K562 (cell line): ENCODE results near the gene JAKMIP1.

Experiments used
- BRF2 ChIP-seq: IDR thresholded peaks from 3 replicates; pipeline ENCODE4 v1.6.1; 2011; ENCODE audit warnings: borderline replicate concordance, mild to moderate bottlenecking; ENCODE audit not compliant: insufficient read length, insufficient read depth
- CTCF ChIP-seq, 3 experiments: IDR thresholded peaks in 2 of 3; conservative IDR thresholded peaks in 1 of 3; 2 replicates each; pipeline ENCODE4 v1.5.1; 2011 to 2012; ENCODE audit warnings: low read length in 3 of 3, mild to moderate bottlenecking in 3 of 3, control low read depth in 2 of 3, improper control_type of control experiment in 1 of 3, inconsistent platforms in 1 of 3, low read depth in 1 of 3, mixed read lengths in 1 of 3, moderate library complexity in 1 of 3; ENCODE audit not compliant: insufficient read depth in 2 of 3
- EP300 ChIP-seq: IDR thresholded peaks from 2 replicates; pipeline ENCODE4 v1.6.1; 2012; ENCODE audit warnings: low read length, improper control_type of control experiment
- NFE2L1 ChIP-seq: fragments of 450-650 bp; IDR thresholded peaks from 2 replicates; pipeline ENCODE4 v1.6.1; 2016; ENCODE audit warnings: missing genetic modification characterization, low read depth, mild to moderate bottlenecking, missing compliant biosample characterization, moderate library complexity, borderline replicate concordance
- SAP30 ChIP-seq: fragments of 200-600 bp; sonication (generic); IDR thresholded peaks from 2 replicates; pipeline ENCODE4 v1.6.1; 2012; ENCODE audit warnings: borderline replicate concordance, low read depth, mild to moderate bottlenecking, moderate library complexity, low read length, control low read depth, inconsistent platforms; ENCODE audit not compliant: insufficient read depth, poor library complexity, severe bottlenecking
- SETDB1 ChIP-seq: IDR thresholded peaks from one replicate; pipeline ENCODE4 v1.6.1; 2012; ENCODE audit warnings: low read length, control low read depth, inconsistent platforms
- SNAPC5 ChIP-seq: fragments of 250-450 bp; sonication (Bioruptor Pico); IDR thresholded peaks from 2 replicates; pipeline ENCODE4 v1.8.0; 2021; ENCODE audit warnings: moderate library complexity, mild to moderate bottlenecking, inconsistent platforms
- SNIP1 ChIP-seq: fragments of 450-650 bp; IDR thresholded peaks from 2 replicates; pipeline ENCODE4 v1.7.1; 2017; ENCODE audit warnings: low read depth, mild to moderate bottlenecking
- TAF1 ChIP-seq: IDR thresholded peaks from 2 replicates; pipeline ENCODE4 v1.6.1; 2011; ENCODE audit warnings: mild to moderate bottlenecking, low read length, moderate library complexity; ENCODE audit not compliant: insufficient read depth, control insufficient read depth, severe bottlenecking; ENCODE audit errors: extremely low read depth
- ZNF274 ChIP-seq: IDR thresholded peaks from 2 replicates; pipeline ENCODE4 v1.6.1; 2011; ENCODE audit warnings: low read depth, mild to moderate bottlenecking, low read length, moderate library complexity, borderline replicate concordance
- TF ChIP-seq, protein P1 (sequence below), 2 experiments: fragments of 450-650 bp; formaldehyde crosslinking in 1 of 2; IDR thresholded peaks; 2 replicates each; pipeline versions ENCODE4 v1.4.0 to v1.6.1; 2014 to 2020; ENCODE audit warnings: mild to moderate bottlenecking in 2 of 2, borderline replicate concordance in 1 of 2, low read depth in 1 of 2

DNA sequence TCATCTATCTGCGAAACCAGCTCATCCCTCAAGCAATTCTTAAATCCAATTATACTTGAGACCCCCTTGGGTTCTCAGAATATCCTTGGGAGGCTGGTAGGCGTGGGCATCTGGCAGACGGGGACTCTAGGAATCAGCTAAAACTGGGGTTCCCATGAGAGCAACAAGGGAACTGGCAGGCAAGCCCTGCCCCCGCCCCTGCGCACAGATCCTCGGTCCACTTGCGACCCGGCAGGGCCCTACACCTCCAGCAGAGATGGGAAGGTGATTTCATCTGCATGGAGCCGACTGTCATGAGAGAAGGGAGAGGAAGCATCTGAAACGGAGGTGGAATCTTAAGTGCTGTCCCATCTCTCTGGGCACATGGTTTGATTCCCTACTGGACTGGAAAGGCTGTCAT lies 172.2 kb downstream of the JAKMIP1 start:
- no peak for TF ChIP-seq TAF1
- no peak for TF ChIP-seq SNIP1
- TF ChIP-seq CTCF (IDR thresholded peaks at IDR 0.05 in 2 of 3, conservative IDR thresholded peaks at IDR 0.05 in 1 of 3; ENCODE audit: insufficient read depth in 2 of 3, low read depth in 1 of 3, low read length in 3 of 3): no peak
- no peak for TF ChIP-seq SETDB1
- TF ChIP-seq BRF2: no peak
- TF ChIP-seq, protein P1, sequence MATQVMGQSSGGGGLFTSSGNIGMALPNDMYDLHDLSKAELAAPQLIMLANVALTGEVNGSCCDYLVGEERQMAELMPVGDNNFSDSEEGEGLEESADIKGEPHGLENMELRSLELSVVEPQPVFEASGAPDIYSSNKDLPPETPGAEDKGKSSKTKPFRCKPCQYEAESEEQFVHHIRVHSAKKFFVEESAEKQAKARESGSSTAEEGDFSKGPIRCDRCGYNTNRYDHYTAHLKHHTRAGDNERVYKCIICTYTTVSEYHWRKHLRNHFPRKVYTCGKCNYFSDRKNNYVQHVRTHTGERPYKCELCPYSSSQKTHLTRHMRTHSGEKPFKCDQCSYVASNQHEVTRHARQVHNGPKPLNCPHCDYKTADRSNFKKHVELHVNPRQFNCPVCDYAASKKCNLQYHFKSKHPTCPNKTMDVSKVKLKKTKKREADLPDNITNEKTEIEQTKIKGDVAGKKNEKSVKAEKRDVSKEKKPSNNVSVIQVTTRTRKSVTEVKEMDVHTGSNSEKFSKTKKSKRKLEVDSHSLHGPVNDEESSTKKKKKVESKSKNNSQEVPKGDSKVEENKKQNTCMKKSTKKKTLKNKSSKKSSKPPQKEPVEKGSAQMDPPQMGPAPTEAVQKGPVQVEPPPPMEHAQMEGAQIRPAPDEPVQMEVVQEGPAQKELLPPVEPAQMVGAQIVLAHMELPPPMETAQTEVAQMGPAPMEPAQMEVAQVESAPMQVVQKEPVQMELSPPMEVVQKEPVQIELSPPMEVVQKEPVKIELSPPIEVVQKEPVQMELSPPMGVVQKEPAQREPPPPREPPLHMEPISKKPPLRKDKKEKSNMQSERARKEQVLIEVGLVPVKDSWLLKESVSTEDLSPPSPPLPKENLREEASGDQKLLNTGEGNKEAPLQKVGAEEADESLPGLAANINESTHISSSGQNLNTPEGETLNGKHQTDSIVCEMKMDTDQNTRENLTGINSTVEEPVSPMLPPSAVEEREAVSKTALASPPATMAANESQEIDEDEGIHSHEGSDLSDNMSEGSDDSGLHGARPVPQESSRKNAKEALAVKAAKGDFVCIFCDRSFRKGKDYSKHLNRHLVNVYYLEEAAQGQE (IDR thresholded peaks at IDR 0.05; ENCODE audit: borderline replicate concordance): no peak
- TF ChIP-seq, protein P1 (CRISPR knock-in tag; IDR thresholded peaks at IDR 0.05; ENCODE audit: low read depth): no peak
- TF ChIP-seq SAP30: no peak
- no peak for TF ChIP-seq ZNF274
- no peak for TF ChIP-seq EP300
- TF ChIP-seq SNAPC5: no peak
- TF ChIP-seq NFE2L1: no peak
